HG02610 (cell line): Measurements from ENCODE around the gene IGSF10.
A peak's percentile ranks its signal among the peaks of the same experiment; 100 is the strongest.
"Not testable (repeated sequence)": the region's sequence is repeated elsewhere in the genome, so short reads cannot be mapped to it uniquely, and the experiment has no call there.

Experiments used
- ATAC-seq: cut with Tn5 transposase; IDR thresholded peaks from one replicate; pipeline ENCODE4 v1.9.1; 2021; ENCODE audit warnings: mild to moderate bottlenecking, moderate library complexity; ENCODE audit not compliant: unreplicated experiment

The IGSF10 gene

DNA sequence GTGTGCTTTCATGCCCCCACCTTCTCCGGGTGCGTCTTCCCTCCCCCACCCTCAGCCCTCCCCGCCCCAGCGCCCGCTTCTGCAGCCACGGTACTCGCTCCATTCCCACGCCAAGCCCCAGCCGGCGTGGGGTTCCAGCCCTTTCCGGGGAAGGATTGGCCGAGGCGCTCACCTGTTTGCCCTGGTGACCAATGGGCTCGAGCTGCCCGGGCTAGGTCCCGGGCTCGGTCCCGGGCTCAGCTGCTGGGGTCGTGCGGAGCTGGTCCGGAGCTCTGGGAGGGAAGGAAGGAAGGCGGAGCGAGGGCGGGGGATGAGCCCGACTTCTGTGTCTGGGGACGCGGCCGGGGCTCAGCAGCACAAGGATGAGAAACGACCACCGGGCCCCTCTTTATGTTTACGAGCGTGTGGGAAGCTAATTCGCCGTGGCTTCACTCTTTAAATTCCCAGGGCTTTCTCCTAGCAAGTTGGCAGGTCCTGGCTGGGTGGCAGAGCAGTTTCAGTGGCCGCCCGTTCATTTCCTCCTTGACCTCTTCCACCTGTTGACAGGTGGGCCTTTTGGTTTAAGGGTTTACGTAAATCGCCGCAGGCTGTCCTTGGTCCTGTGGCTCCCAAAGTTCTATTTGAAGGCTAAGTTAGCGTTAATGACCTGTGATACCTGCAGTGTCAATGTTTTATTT is at the start of gene IGSF10:
IGSF10 (minus strand) TSS at position 288 of the 677 bp plus-strand sequence. CDS start 2,352 bp downstream, outside the sequence.
- ATAC-seq = no peak

GRCh38 chr3:151509468-151510135 is 48.7 kb upstream of the IGSF10 start:
- ATAC-seq = not testable (repeated sequence)

DNA sequence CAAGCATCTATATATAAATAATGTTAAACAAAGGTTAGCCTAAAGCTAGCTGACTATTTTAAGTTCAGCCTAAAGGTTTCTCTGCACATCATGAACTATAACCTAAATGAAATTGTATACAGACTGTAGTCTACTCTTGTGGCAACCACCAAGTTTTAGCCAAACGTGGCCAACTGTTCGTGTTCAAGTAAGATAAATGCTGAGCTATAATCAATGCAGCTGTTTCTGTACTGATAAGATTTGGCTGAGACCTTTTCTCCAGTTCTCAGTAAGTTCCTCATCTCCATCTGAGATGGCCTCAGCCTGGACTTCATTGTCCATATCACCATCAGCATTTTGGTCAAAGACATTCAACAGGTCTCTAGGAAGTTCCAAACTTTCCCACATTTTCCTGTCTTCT is 43.7 kb upstream of the IGSF10 start:
- no peak for ATAC-seq

DNA sequence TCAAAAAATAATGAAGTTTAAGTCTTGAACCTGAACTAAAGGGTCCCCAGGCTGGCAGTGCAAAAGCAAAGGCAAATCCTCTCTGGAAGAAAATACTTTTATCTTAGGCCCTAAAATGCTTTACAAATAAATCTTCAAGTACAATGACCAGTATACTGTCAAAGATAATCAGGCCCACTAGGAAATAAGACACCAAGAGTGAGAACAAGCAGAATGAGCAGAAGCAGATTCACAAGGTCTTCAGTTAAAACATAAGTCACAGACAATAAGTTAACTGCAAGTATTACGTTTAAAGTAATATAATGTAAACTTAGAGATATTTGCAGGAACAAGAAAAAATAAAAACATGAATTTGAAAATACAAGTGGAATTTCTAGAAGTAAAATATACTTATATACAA is 42.2 kb upstream of the IGSF10 start:
- no peak for ATAC-seq

DNA sequence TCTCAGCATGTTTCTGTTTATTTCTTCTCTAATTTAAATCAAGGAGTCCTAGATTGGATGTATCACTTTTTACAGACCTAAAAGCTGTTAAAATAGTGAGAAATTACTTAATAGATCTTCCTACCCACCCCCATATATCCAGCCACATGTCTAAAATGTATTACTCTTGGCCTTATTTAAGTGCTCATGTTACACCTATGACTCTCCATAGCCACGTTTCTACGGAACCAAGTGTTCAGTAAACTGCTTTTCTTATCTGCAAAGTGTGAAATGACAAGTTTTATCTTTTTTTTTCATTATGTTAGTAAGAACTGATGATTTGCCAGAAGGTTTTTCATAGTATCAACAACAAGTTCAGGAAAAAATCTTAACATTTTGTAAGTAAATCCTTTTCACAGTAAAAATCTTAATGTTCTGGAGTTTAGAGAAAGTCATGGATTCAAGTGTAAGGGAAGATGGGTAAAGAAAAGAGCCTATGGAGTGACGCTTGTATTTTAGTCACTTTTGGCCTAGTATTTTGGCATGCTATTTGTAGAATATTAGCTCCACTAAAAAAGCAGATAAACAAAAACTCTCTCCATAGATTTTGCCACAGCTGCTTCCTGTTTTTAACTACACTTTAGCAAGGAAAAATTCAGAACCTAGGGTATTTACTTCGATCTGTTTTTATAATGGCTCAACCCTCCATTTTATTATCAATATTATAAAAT is 41.2 kb upstream of the IGSF10 start:
- no peak for ATAC-seq

GRCh38 chr3:151501171-151501922 is 40.5 kb upstream of the IGSF10 start:
- ATAC-seq = no peak

- no peak for ATAC-seq
These were observed 38.3 kb upstream of the IGSF10 start for GRCh38 chr3:151499168-151499567.

DNA sequence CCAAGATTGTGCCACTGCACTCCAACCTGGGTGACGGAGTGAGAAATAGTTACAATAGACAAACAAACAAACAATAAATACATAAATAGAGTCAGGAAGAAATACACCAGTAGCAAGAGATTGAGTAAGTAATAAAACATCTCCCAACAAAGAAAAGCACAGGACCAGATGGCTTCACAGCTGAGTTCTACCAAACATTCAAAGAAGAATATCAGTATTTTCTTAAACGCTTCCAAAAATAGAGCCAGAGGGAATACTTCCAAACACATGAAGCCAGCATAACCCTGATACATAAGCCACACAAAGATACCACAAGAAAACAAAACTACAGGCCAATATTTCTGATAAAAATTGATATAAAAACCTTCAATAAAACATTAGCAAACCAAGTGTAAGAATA is 30.7 kb upstream of the IGSF10 start:
- no peak for ATAC-seq

DNA sequence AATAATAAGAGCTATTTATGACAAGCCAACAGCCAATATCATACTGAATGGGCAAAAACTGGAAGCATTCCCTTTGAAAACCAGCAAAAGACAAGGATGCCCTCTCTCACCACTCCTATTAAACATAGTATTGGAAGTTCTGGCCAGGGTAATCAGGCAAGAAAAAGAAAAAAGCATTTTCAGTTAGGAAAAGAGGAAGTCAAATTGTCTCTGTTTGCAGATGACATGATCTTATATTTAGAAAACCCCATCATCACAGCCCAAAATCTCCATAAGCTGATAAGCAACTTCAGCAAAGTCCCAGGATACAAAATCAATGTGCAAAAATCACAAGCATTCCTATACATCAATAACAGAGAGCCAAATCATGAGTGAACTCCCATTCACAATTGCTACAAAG is 27.0 kb upstream of the IGSF10 start:
- ATAC-seq = not testable (repeated sequence)

- no peak for ATAC-seq
These were observed 23.2 kb upstream of the IGSF10 start for GRCh38 chr3:151483961-151484520.

DNA sequence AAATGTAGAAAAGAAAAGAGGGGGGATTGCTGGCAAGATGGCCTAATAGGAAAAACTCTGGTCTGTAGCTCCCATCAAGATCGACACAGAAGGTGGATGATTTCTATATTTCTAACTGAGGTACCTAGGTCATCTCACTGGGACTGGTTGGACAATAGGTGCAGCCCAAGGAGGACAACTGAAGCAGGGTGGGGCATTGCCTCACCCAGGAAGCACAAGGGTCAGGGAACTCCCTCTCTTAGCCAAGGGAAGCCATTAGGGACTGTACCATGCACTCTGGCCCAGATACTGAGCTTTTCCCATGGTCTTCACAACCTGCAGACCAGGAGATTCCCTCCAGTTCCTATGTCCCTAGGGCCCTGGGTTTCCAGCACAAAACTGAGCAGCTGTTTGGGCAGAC is 22.6 kb upstream of the IGSF10 start:
- no peak for ATAC-seq

DNA sequence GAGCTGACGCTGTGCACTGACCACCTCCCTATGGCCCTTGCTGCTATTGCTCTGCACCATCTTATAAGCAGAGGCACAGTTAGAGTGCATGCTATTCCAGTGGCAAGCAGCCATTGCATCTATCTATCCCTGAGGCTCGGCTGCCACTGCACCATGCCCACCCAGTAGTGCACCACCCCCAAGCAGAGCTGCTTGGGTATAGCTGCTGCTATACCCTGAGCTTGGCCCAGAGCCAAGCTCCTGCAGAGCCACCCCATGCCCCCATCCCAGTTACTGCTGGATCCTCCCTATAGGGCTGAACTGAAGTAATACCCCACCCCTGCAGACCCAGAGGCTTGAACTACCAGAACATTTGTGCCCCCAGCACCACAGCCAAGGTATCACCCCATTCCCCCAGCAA is 19.6 kb upstream of the IGSF10 start:
- ATAC-seq = no peak

- ATAC-seq = no peak
These were observed 18.6 kb upstream of the IGSF10 start for GRCh38 chr3:151479452-151479851.

DNA sequence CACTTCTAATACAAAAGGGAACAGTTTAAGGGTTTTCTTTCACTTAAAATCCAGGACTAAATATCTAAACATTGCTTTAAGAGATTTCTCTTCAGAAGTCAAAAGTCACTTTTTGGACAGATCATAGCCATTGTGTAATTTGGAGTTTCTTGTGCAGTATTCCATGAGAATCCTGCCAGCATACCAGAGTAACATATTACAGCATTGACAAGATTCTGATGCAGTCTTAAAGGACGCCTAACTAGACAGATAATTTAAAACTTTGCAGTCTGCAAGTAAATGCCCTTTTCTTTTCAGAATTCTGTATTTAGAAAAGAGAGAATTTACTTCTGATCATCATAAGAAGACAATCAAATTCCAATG is 17.5 kb upstream of the IGSF10 start:
- no peak for ATAC-seq

GRCh38 chr3:151477591-151478334 is 16.9 kb upstream of the IGSF10 start:
- no peak for ATAC-seq

GRCh38 chr3:151476344-151477018 is 15.6 kb upstream of the IGSF10 start:
- no peak for ATAC-seq

DNA sequence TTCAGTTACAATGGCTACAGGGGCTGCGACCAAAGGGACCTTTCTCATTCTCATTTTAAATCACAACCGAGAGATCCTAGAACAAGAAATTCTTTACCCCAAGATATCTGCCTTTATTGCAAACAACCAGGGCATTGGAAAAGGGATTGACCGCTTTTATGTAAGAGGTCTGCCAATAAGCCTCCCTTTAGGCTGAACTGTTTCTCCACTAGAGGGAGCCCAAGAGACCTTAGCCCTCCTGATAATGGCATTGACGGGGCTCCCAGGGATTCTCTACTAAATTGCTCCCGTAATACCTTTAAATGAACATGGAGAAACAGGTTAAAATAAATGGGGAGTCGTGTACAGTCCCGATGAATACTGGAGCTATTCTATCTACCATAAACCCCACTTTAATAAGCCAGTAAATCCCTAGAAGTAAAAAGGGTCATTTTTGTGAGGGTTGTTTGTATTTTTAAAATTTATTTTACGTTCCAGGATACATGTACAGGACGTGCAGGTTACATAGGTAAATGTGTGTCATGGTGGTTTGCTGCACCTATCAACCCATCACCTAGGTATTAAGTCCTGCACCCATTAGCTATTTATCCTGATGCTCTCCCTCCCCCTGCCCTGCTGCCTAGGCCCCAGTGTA is 7.5 kb upstream of the IGSF10 start:
- peak; percentile 68 for ATAC-seq

DNA sequence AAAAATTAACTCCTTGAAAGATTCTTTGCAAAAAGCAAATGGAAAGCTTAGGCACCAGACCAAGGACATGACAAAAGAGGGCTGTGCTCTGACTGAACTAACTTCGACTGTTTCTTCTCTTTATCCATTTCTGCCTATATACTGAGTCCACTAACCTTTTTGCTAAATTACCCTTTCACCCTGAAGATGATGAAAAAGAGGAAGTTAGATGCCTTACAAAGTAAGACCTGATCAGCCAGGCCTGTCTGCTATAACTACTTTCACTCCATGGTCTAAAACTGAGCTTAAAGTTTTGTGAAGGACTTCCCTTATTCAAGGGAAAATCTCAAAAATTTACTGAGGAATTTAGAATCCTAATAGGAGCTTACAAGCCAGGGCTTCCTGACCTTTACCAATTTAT is 6.2 kb upstream of the IGSF10 start:
- no peak for ATAC-seq

- no peak for ATAC-seq
These were observed 2.1 kb upstream of the IGSF10 start for GRCh38 chr3:151462991-151463390.
